Testis (tissue), 2 donors: ENCODE results near the gene MEIS2.

Source experiments
- POLR2A ChIP-seq: fragments of 450-650 bp; IDR thresholded peaks from one replicate; pipeline ENCODE4 v1.6.1; 2017; ENCODE audit warnings: antibody characterized with exemption, mild to moderate bottlenecking, moderate library complexity
- TF ChIP-seq, protein P1 (sequence below), 3 experiments: fragments of 450-650 bp in 2 of 3; fragments of 200-600 bp in 1 of 3; sonication (generic) in 1 of 3; IDR thresholded peaks; one replicate each; pipeline ENCODE4 v1.5.1; 2016 to 2019; ENCODE audit warnings: antibody characterized with exemption in 3 of 3, mild to moderate bottlenecking in 2 of 3, moderate library complexity in 1 of 3

DNA sequence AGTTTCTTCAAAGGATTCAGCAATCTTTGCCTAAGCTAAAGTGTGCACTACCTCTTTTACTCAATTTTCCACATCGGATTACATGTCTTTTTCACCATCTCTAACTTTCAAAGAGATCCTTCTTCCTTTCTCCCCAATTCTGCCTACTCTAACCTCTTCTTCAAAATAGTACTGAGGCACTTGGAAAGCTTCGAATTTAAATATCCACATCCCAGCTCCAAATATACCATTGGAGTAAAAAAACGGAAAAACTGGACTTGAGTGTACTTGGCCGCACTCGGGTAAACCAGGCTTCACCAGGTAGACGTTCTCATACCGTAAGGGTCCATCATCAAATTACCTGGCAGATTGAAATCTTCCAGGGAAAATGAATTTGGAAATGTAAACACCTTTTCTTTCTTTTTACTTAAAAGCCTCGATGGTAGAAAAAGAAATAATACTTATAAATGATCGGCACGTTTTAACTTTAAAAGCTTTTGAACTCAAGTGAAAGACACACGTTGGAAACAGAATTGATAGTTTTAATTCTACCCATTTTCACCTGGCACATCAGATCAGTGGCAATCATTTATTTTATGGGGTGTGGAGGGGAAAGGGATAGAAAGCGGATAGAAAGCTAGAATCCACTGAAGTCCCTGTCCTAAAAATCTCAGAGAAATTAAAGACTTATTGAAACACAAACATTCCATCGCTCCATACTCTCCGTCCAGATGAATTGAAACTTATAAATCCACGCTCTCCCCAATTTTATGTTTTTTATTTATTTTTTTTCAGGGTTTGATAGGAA is 8.2 kb upstream of the MEIS2 start:
- TF ChIP-seq, protein P1, sequence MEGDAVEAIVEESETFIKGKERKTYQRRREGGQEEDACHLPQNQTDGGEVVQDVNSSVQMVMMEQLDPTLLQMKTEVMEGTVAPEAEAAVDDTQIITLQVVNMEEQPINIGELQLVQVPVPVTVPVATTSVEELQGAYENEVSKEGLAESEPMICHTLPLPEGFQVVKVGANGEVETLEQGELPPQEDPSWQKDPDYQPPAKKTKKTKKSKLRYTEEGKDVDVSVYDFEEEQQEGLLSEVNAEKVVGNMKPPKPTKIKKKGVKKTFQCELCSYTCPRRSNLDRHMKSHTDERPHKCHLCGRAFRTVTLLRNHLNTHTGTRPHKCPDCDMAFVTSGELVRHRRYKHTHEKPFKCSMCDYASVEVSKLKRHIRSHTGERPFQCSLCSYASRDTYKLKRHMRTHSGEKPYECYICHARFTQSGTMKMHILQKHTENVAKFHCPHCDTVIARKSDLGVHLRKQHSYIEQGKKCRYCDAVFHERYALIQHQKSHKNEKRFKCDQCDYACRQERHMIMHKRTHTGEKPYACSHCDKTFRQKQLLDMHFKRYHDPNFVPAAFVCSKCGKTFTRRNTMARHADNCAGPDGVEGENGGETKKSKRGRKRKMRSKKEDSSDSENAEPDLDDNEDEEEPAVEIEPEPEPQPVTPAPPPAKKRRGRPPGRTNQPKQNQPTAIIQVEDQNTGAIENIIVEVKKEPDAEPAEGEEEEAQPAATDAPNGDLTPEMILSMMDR (IDR thresholded peaks at IDR 0.05), result no peak
- no peak for TF ChIP-seq POLR2A
